Heart left ventricle (tissue), 13 donors: Measurements from ENCODE around the gene PAN3.

Source experiments
- CTCF ChIP-seq, 12 donors: fragments of 200-600 bp; sonication (generic) in 4 of 12; IDR thresholded peaks; one replicate each; pipeline versions ENCODE4 v1.5.0 to v1.8.0; 2018 to 2022; ENCODE audit warnings: antibody characterized with exemption in 12 of 12, mild to moderate bottlenecking in 5 of 12
- POLR2A ChIP-seq, 2 donors: fragments of 450-650 bp; IDR thresholded peaks; one replicate each; pipeline ENCODE4 v1.6.1; 2017; ENCODE audit warnings: antibody characterized with exemption in 2 of 2, mild to moderate bottlenecking in 2 of 2, moderate library complexity in 2 of 2
- donor health status: ischemic (EF 13 %, LVEDD 7.1; RV severe dilation, severe dysfunction).
- donor health status: DM: no; HTN: yes; CAD: no.
- donor health status: DM: no; HTN: no; CAD: no.
- donor health status: ischemic (EF 25% LVEDD 6.9; RV normal size, moderate dysfunction).
- donor health status: ischemic (EF 25% LVEDD 5.7; RV mildly dilated, moderate dysfunction).
- donor health status: ischemic (EF 35%, LVEDD 5.7; RV mildly dilated, moderate dysfunction).
- donor health status: nonischemic (EF 11% LVEDD 7.7; RV severe dilation, severe dysfunction).
- donor health status: DM: yes; HTN: yes; CAD: no.
- donor health status: PGD.
- donor health status: ischemic (EF 29% LVEDD 5.4; RV normal size, mild dysfunction).
- donor health status: nonischemic (EF 23%, LVEDD 6.1; RV moderate dilation, normal function).

- no peak for TF ChIP-seq CTCF (IDR thresholded peaks at IDR 0.05)
- TF ChIP-seq POLR2A (IDR thresholded peaks at IDR 0.05): no peak
Observed at GRCh38 chr13:28177327-28177726, 39.0 kb downstream of the PAN3 start.
